GM21515 (cell line): ENCODE measurements around the gene KLHL10.
A peak's percentile ranks its signal among the peaks of the same experiment; 100 is the strongest.
"Not testable (repeated sequence)": the region's sequence is repeated elsewhere in the genome, so short reads cannot be mapped to it uniquely, and the experiment has no call there.

Source experiments
- ATAC-seq: cut with Tn5 transposase; IDR thresholded peaks from one replicate; pipeline ENCODE4 v1.9.1; 2021; ENCODE audit not compliant: unreplicated experiment

KLHL10 gene

DNA sequence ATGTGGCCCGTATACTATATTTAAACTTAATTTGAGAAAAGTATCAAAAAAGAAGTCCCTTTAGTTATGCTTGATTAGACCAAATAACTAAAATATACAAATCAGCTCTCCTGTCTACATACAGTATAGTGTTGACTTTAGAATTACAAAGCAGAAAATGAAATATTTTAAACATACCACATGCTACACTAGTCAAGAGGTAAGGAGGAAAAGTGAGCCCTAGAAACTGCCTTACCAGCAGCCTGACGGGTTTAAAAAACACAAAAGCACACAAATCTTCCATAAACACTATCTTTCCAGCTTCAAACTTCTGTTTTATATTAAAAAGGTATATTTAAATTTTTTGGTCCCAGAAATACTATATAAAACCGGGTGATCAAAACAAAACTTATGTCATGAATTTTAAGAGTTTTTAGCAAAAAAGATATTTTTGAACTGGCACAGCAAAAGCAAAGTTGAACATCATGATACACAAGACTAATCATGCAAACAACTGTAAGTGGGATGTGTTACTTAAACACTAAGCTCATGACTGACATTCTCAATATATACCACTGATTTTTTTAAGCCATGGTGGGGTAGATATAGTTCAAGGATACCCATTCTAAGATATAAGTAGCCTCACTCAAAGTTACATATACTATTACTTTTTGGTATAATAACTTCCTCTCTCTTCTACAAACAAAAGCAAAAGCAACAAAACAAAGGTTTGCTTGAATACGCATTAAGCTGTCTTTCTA, 11.8 kb downstream of the KLHL10 start:
- ATAC-seq = no peak

DNA sequence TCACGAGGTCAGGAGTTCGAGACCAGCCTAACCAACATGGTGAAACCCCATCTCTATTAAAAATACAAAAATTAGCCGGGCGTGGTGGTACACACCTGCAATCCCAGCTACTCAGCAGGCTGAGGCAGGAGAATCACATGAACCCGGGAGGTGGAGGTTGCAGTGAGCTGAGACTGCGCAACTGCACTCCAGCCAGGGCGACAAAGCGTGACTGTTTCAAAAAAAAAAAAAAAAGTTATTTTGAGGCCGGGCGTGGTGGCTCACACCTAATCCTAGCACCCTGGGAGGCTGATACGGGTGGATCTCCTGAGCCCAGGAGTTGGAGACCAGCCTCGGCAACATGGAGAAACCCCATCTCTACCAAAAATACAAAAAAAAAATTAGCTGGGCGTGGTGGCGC, 13.8 kb downstream of the KLHL10 start:
- not testable (repeated sequence) for ATAC-seq

DNA sequence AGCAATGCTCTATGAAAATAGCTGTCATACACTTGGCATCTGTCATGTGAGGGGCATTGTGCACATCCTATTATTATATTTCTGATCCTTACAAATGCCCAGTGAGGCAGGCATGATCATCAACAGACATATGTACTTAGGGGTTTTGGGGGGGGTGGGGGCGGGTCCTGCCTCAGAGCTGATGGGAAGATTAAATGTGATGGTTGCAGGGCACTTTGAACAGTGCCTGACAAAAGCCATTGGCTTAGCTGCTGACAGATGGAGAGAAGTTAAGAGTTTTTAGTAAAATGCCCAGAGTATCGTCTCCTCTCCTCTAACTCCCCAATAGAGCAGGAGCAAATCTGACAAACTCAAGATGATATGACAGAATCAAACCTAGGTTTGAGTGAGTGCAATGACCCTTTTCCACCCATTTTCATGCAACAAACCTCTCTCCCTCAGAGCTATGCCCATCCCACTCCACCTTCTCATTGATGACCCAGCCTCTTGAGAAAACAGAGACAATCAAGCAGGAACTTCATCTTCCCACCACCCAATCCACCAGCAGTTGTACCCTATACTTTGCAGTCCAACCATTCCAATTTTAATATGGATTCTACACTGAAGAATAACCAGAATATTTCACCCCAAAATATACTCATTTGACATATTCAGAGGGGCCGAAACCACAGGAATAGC, 22.8 kb downstream of the KLHL10 start:
- ATAC-seq = no peak

DNA sequence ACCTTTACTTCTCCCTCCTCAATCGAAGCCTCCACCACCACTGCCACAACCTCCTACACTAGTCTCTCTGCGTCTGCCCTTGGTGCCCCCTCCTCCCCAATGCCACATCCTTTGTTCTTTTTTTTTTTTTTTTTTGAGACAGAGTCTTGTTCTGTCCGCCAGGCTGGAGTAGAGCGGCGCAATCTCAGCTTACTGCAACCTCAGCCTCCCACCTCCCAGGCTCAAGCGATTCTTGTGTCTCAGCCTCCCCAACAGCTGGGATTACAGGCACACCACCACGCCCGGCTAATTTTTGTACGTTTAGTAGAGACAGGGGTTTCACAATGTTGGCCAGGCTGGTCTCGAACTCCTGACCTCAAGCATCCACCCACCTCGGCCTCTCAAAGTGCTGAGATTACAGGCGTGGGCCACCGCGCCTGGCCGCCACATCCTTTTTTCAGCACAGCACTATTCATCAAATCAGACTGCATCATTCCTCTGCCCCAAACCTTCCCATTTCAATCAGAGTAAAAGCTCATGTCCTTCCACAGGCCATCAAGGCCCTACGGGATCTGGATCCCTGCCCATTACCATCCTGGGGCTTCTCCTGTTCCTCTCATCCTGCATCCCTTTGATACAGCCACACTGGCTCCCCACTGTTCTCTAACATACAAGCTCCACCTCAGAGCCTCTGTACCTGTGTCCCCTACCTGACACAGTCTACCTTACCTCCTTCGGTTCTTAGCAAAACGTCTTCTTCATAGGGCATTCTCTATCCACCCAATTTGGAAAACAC, 25.6 kb downstream of the KLHL10 start:
- no peak for ATAC-seq

DNA sequence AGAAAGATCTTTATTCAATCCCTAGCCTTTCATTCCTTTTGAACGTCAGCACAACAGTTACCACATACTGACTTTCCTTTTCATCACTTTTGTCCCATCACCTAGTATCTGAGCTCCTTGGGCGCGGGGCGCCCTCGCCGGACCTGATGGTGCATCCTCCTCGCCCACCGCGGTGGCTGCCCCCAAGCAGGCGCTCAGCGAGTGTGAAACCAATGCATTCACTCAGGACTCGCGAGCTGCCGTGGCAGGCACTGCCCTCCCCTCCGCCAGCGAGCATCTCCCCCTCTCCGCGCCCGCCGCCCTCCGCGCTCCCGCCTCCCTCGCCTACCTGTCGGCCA, 26.8 kb downstream of the KLHL10 start:
- peak; percentile 19 for ATAC-seq

GRCh38 chr17:41864836-41865595, 27.4 kb downstream of the KLHL10 start, which contains the start of gene KLHL11:
TSS of gene KLHL11 (minus strand) at chr17:41865423. CDS start at chr17:41865370, 53 bp downstream.
- ATAC-seq = peak; percentile 89

- no peak for ATAC-seq
These were observed 27.9 kb downstream of the KLHL10 start for GRCh38 chr17:41865596-41865893.

GRCh38 chr17:41868568-41868967, 30.9 kb downstream of the KLHL10 start:
- ATAC-seq = no peak

- no peak for ATAC-seq
These were observed 31.8 kb downstream of the KLHL10 start for GRCh38 chr17:41869426-41869825.

DNA sequence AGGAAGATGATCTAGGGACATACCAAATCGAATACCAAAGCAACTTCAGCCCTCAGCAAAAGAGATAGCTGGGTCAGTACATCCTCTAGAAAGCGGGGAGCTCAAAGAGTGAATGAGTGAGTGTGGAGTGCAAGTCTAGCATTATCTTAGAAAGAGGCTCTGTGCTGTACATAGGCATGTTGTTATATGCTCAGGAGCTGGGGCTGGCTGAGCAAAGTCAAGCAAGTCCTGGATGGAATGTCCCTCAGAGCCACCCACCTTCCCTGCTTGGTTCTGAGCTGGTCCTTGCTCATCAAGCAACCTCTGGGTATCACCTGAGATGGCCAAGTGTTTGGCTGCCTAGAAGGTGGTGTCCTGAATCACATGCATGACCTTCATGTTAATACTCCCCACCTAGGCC, 32.5 kb downstream of the KLHL10 start:
- no peak for ATAC-seq

GRCh38 chr17:41870627-41871026, 33.0 kb downstream of the KLHL10 start:
- ATAC-seq = no peak

GRCh38 chr17:41871789-41872188, 34.2 kb downstream of the KLHL10 start:
- no peak for ATAC-seq

DNA sequence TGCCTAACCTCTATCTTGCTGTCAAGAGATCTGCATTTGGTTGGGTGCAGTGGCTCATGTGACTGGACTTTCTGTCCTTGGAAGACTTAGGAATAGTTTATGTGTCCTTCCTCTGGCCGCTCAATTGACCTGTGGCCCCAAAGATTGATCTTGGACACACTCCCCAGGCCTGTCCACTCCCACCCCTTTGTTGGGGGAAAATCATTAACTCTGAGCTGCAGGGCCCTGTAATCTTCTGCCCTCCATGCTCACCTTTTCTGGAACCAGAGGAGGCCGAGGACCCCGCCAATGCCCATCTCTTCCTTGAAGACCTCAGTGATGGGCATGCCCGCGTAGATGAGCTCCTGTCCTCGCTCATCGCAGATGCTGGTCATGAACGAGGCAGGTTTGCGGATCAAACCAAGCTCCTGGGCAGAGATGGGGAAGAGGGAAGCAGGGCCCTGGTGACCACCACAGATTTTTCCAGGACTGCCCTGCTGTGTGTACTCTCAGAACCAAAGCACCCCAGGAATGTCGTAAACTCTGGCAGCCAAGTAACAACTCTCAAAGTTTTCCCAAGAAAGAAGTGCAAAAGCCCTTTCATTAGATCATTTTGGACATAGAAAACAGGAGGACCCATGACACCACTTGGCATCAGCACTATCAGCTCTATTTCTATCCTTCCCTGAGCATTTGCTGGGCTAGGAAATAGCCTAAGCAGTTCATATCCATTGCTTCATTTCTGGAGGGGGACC, 36.1 kb downstream of the KLHL10 start:
- ATAC-seq = no peak

GRCh38 chr17:41874293-41874670, 36.7 kb downstream of the KLHL10 start:
- ATAC-seq = not testable (repeated sequence)

DNA sequence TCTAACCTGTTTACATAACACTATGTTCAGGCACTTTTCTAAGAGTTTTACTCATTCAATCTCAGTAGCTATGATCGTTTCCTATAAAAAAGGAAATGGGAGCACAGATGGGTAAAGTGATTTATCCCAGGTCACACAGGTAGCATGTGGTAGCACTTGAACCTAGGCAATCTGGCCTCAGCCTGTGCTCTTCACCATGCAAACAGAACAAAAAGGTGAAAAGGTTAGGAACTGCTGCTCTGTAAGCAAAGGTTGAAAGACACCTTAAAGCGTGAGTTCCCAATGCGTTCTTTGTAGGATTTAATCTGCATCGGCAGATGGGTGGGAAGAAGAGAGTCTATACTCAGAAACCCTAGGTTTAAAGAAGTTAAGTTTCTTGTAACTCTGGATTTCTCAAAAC, 42.5 kb downstream of the KLHL10 start:
- no peak for ATAC-seq

- no peak for ATAC-seq
These were observed 45.1 kb downstream of the KLHL10 start for GRCh38 chr17:41882756-41883155.

GRCh38 chr17:41885733-41886132, 48.1 kb downstream of the KLHL10 start:
- no peak for ATAC-seq

- ATAC-seq = no peak
These were observed 50.8 kb downstream of the KLHL10 start for GRCh38 chr17:41888332-41888965.

DNA sequence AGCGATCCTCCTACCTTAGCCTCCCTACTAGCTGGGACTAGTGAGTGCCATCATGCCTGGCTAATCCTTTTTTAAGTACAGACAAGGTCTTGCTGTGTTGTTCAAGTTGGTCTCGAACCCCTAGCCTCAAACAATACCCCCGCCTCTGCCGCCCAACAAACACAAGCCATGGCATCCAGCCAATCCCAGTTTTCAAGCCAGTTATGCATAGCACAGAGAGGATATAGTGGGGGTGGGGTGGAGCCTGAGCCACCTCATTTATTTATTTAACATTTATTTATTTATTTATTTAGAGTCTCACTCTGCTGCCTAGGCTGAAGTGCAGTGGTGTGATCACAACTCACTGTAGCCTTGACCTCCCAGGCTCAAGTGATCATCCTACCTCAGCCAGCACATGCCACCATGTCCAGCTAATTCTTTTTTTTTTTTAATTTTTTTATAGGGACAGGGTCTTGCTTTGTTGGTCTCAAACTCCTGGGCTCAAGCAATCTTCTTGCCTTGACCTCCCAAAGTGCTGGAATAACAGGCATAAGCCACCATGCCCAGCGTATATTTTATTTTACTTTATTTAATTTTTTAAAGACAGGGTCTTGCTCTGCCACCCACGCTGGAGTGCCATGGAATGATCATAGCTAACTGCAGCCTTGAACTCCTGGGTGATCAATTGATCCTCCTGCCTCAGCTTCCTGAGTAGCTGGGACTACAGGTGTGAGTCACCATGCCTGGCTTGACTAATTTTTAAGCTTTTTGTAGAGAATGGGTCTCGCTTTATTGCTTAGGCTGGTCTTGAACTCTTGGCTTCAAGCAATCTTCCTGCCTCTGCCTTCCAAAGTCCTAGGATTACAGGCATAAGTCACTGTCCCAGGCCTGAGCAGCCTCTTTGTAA, 53.8 kb downstream of the KLHL10 start:
- no peak for ATAC-seq
